Smooth muscle cell (in vitro differentiated cells): Measurements from ENCODE around the gene ZNF511. TPM values are rescaled to one million over a fixed set of nuclear protein-coding genes. Genes with fewer than 3 reads are reported as not detected.

Experiments
- DNase-seq: peaks from one replicate; lab custom pipeline; 2025; ENCODE audit not compliant: unreplicated experiment; lab: John Stamatoyannopoulos, UW
- H2AFZ ChIP-seq: fragments of 200-600 bp; sonication (generic); 2 replicates; pipeline ENCODE4 v1.6.0; 2016; ENCODE audit warnings: antibody characterized with exemption, low read depth, mild to moderate bottlenecking
- H3F3A ChIP-seq: fragments of 200-600 bp; sonication (generic); 2 replicates; pipeline ENCODE4 v1.6.0; 2017; ENCODE audit warnings: antibody characterized with exemption, low read depth
- H3K27ac ChIP-seq: fragments of 200-600 bp; sonication (generic); 2 replicates; pipeline ENCODE4 v1.5.1; 2016; ENCODE audit warnings: low read depth, mild to moderate bottlenecking
- H3K27me3 ChIP-seq: fragments of 200-600 bp; sonication (generic); 2 replicates; pipeline ENCODE4 v1.6.1; 2016; ENCODE audit warnings: low read depth, mild to moderate bottlenecking
- H3K36me3 ChIP-seq: fragments of 200-600 bp; sonication (generic); 2 replicates; pipeline ENCODE4 v1.5.1; 2016; ENCODE audit warnings: low read depth
- H3K4me1 ChIP-seq: fragments of 200-600 bp; sonication (generic); 2 replicates; pipeline ENCODE4 v1.5.1; 2016; ENCODE audit warnings: low read depth
- H3K4me2 ChIP-seq: fragments of 200-600 bp; sonication (generic); 2 replicates; pipeline ENCODE4 v1.6.0; 2016; ENCODE audit warnings: mild to moderate bottlenecking
- H3K4me3 ChIP-seq: fragments of 200-600 bp; sonication (generic); 2 replicates; pipeline ENCODE4 v1.5.1; 2016; ENCODE audit warnings: mild to moderate bottlenecking
- H3K79me2 ChIP-seq: fragments of 200-600 bp; sonication (generic); 2 replicates; pipeline ENCODE4 v1.6.0; 2016; ENCODE audit warnings: low read depth, mild to moderate bottlenecking
- H3K9ac ChIP-seq: fragments of 200-600 bp; sonication (generic); 2 replicates; pipeline ENCODE4 v1.6.0; 2016; ENCODE audit warnings: low read depth
- H3K9me3 ChIP-seq: fragments of 200-600 bp; sonication (generic); replicated peaks from 2 replicates; pipeline ENCODE4 v1.5.1; 2016; ENCODE audit warnings: low read depth
- H4K20me1 ChIP-seq: fragments of 200-600 bp; sonication (generic); 2 replicates; pipeline ENCODE4 v1.6.0; 2016; ENCODE audit warnings: low read depth
- WGBS: methylation state at CpG from one replicate; pipeline ENCODE4 v1.1.7; 2016; ENCODE audit warnings: low lambda C conversion rate; 5-methylcytosine and 5-hydroxymethylcytosine counted together
- polyA plus RNA-seq: library from polyadenylated mRNA; unstranded; fragments of >200 nt; fragmentation: Nextera tagmentation; extraction: Ambion mirVana; gene quantifications from 2 replicates; pipeline ENCODE4 v1.2.1, GENCODE V29; 2016
- total RNA-seq: library from RNA; depleted of rRNA; stranded (reverse); fragments of >200 nt; gene quantifications from 2 replicates; pipeline ENCODE4 v1.2.3, GENCODE V29; 2014
- TF ChIP-seq, protein P1 (sequence below): fragments of 200-600 bp; sonication (generic); IDR thresholded peaks from 2 replicates; pipeline ENCODE4 v1.5.1; 2017; ENCODE audit warnings: borderline replicate concordance, mild to moderate bottlenecking, antibody characterized with exemption; ENCODE audit not compliant: insufficient read depth, poor library complexity, severe bottlenecking

The ZNF511 gene
- total and polyA plus RNA-seq, 2 experiments from 2014 or later = 20.0 to 52.3 TPM

- Histone ChIP-seq H3K9ac (no peak overlapping the region), H4K20me1 (peaks cover 19% of the 10 kb centered on the region), H3K4me2 (no peak overlapping the region), H3K27ac (no peak overlapping the region), H3K36me3 (no peaks in the 10 kb centered on the region), H3K4me3 (no peak overlapping the region), H3F3A (no peaks in the 10 kb centered on the region), H3K27me3 (no peaks in the 10 kb centered on the region), H3K9me3 (no peaks in the 10 kb centered on the region), H2AFZ (no peak overlapping the region), H3K79me2 (peaks cover 19% of the 10 kb centered on the region), H3K4me1 (peaks cover 6% of the 10 kb centered on the region)
- 94% methylated on average over 10 of the region's 10 CpGs for WGBS
- TF ChIP-seq, protein P1, sequence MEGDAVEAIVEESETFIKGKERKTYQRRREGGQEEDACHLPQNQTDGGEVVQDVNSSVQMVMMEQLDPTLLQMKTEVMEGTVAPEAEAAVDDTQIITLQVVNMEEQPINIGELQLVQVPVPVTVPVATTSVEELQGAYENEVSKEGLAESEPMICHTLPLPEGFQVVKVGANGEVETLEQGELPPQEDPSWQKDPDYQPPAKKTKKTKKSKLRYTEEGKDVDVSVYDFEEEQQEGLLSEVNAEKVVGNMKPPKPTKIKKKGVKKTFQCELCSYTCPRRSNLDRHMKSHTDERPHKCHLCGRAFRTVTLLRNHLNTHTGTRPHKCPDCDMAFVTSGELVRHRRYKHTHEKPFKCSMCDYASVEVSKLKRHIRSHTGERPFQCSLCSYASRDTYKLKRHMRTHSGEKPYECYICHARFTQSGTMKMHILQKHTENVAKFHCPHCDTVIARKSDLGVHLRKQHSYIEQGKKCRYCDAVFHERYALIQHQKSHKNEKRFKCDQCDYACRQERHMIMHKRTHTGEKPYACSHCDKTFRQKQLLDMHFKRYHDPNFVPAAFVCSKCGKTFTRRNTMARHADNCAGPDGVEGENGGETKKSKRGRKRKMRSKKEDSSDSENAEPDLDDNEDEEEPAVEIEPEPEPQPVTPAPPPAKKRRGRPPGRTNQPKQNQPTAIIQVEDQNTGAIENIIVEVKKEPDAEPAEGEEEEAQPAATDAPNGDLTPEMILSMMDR = no peak
- no peak for DNase-seq
These were observed 2.9 kb downstream of the ZNF511 start for GRCh38 chr10:133311570-133311969.

- no peak overlapping the region for H2AFZ ChIP-seq
- DNase-seq = no peak
- no peak overlapping the region for H3K4me2 ChIP-seq
- 96% methylated on average over 23 of the region's 23 CpGs for WGBS
- no peak overlapping the region for H3K27ac ChIP-seq
- no peaks in the 10 kb centered on the region for H3K27me3 ChIP-seq
- no peaks in the 10 kb centered on the region for H3F3A ChIP-seq
- peaks cover 6% of the 10 kb centered on the region for H3K4me1 ChIP-seq
- no peak overlapping the region for H3K4me3 ChIP-seq
- H3K9ac ChIP-seq = no peak overlapping the region
- TF ChIP-seq, protein P1 = no peak
- no peaks in the 10 kb centered on the region for H3K9me3 ChIP-seq
- peaks cover 13% of the 10 kb centered on the region for H3K79me2 ChIP-seq
- H4K20me1 ChIP-seq = peaks cover 13% of the 10 kb centered on the region
- no peaks in the 10 kb centered on the region for H3K36me3 ChIP-seq
These were observed 3.5 kb downstream of the ZNF511 start for GRCh38 chr10:133312016-133312768.

GRCh38 chr10:133312769-133313145, 4.0 kb downstream of the ZNF511 start:
- Histone ChIP-seq H3K9me3 (no peaks in the 10 kb centered on the region), H2AFZ (no peak overlapping the region), H3K4me3 (no peak overlapping the region), H3K4me2 (no peak overlapping the region), H3F3A (no peaks in the 10 kb centered on the region), H3K79me2 (peaks cover 7% of the 10 kb centered on the region), H3K27ac (no peak overlapping the region), H3K36me3 (no peaks in the 10 kb centered on the region), H3K27me3 (no peaks in the 10 kb centered on the region), H4K20me1 (peaks cover 8% of the 10 kb centered on the region), H3K9ac (no peak overlapping the region), H3K4me1 (no peaks in the 10 kb centered on the region)
- DNase-seq = no peak
- TF ChIP-seq, protein P1 = no peak
- WGBS = 91% methylated on average over 9 of the region's 9 CpGs

- no peak overlapping the region for H3K27ac ChIP-seq
- 96% methylated on average over 4 of the region's 4 CpGs for WGBS
- TF ChIP-seq, protein P1 = no peak
- no peak overlapping the region for H3K4me3 ChIP-seq
- H3K9me3 ChIP-seq = no peaks in the 10 kb centered on the region
- H4K20me1 ChIP-seq = peaks cover 5% of the 10 kb centered on the region
- DNase-seq = no peak
- no peaks in the 10 kb centered on the region for H3K27me3 ChIP-seq
- H3K36me3 ChIP-seq = no peaks in the 10 kb centered on the region
- no peak overlapping the region for H3K9ac ChIP-seq
- no peak overlapping the region for H2AFZ ChIP-seq
- H3K79me2 ChIP-seq = peaks cover 3% of the 10 kb centered on the region
- no peaks in the 10 kb centered on the region for H3K4me1 ChIP-seq
- no peak overlapping the region for H3K4me2 ChIP-seq
- no peaks in the 10 kb centered on the region for H3F3A ChIP-seq
These were observed 4.5 kb downstream of the ZNF511 start for GRCh38 chr10:133313192-133313591.
